ENCODE measurements around the gene TMEM218. TPM values are rescaled to one million over a fixed set of nuclear protein-coding genes. Genes with fewer than 3 reads are reported as not detected.
A peak's percentile ranks its signal among the peaks of the same experiment; 100 is the strongest.

Gene TMEM218
- total RNA-seq (2013; cell fraction: nucleolus; rRNA removed) = 30.1 and 34.6 TPM in 2 replicates
- total RNA-seq (2014; rRNA removed) (28.9 and 37.9 TPM in 2 replicates), total RNA-seq (2014; rRNA removed; fragmentation: Illumina TruSeq; extraction: Trizol) (24.0 and 27.0 TPM in 2 replicates), total RNA-seq (2021) (14.4 and 19.9 TPM in 2 replicates), polyA plus RNA-seq (2011; rRNA removed) (35.7 and 36.8 TPM in 2 replicates), polyA plus RNA-seq (2014; fragmentation: Illumina TruSeq; extraction: Trizol) (30.5 and 46.9 TPM in 2 replicates), polyA plus RNA-seq (2014; fragmentation: Nextera tagmentation; extraction: Ambion mirVana) (10 to 100 TPM; 11.2 to 15.5 TPM), polyA plus RNA-seq (2014; rRNA removed) (25.2 and 28.7 TPM in 2 replicates), polyA plus RNA-seq (2016; fragmentation: Nextera tagmentation; extraction: Ambion mirVana) (10 to 100 TPM; 45.7 to 50.3 TPM), polyA minus RNA-seq (2011; rRNA and poly(A)+ RNA removed) (11.5 and 12.2 TPM in 2 replicates), Bru-seq, nascent RNA (percentile 70 among the genes with signal in this experiment), BruChase-seq, experiment 1, labeled RNA remaining after a 6-hour chase (percentile 57 among the genes with signal in this experiment), BruChase-seq, experiment 2, labeled RNA remaining after a 2-hour chase (percentile 64 among the genes with signal in this experiment)
- 17.7 TPM for polyA plus RNA-seq (2011; ENCODE audit: low read depth)
- 37.2 and 37.5 TPM in 2 replicates for polyA plus RNA-seq (2011; cell fraction: cytosol; rRNA removed)
- 39.8 and 42.6 TPM in 2 replicates for polyA plus RNA-seq (2011; cell fraction: nucleus; rRNA removed)
- 17.1 and 19.5 TPM in 2 replicates for polyA plus RNA-seq (2012)
- 5.1 and 6.4 TPM in 2 replicates for polyA minus RNA-seq (2011; cell fraction: cytosol; rRNA and poly(A)+ RNA removed)
- 10.8 and 15.3 TPM in 2 replicates for polyA minus RNA-seq (2011; cell fraction: nucleus; rRNA and poly(A)+ RNA removed)
- long read RNA-seq, experiment 1, partial matches to known transcripts = 1 of 10 reads
- long read RNA-seq, experiment 1, other reads (novel, unspliced or antisense) = 7 of 10 reads
- long read RNA-seq, experiment 2, full-length matches to known transcripts = 32 of 128 reads
- long read RNA-seq, experiment 2, partial matches to known transcripts = 1 of 128 reads
- long read RNA-seq, experiment 2, other reads (novel, unspliced or antisense) = 95 of 128 reads

- Histone ChIP-seq H3K9ac (ENCODE audit: control insufficient read depth, insufficient read depth, low read length) (peak within 1 kb of the TSS; percentile 72), H3K4me3 (peak within 1 kb of the TSS; percentile 96), H4K20me1 (ENCODE audit: control insufficient read depth, insufficient read depth) (no peaks in the 10 kb centered on the region), H3K36me3 (ENCODE audit: control insufficient read depth in 2 of 2, insufficient read depth in 2 of 2, low read length in 1 of 2) (no peaks in the 10 kb centered on the region), H3K27me3 (replicated peaks in 1 of 2; ENCODE audit: control insufficient read depth in 2 of 2, insufficient read depth in 2 of 2, low read length in 1 of 2) (no peaks in the 10 kb centered on the region), H3K4me1 (ENCODE audit: control insufficient read depth, insufficient read depth, low read length) (no peaks in the 10 kb centered on the region; the same call in 1 of the 2 replicates), H3K79me2 (ENCODE audit: control insufficient read depth, insufficient read depth, low read length) (peaks cover 10% of the 10 kb centered on the region), H3K9me3 (replicated peaks; ENCODE audit: control insufficient read depth, insufficient read depth, low read length) (no peaks in the 10 kb centered on the region; the same call in 1 of the 3 replicates), H3K27ac (ENCODE audit: control insufficient read depth, insufficient read depth) (peak within 1 kb of the TSS; percentile 49), H3K4me2 (ENCODE audit: control insufficient read depth, insufficient read depth) (peak within 1 kb of the TSS; percentile 85), H2AFZ (ENCODE audit: control insufficient read depth, low read depth, low read length) (peak within 1 kb of the TSS; percentile 90)
- ATAC-seq (peak; percentile 99), DNase-seq (ENCODE audit: low read depth, low spot score) (peak; percentile 100), FAIRE-seq (peak; percentile 100)
- in situ Hi-C loops (cut with MboI) = no loop called here
- ChIA-PET CTCF (interaction anchor here (0.9 to 5.9 kb wide), 13 partner anchors 10 to 438 kb away, joined by 3 to 53 read pairs (median 6); partner anchors contain the start of genes CCDC15, SIAE, SLC37A2 and SPA17), RAD21 (ENCODE audit: unreplicated experiment) (interaction anchor here (0.7 to 8.6 kb wide), 14 partner anchors 9 to 234 kb away, joined by 3 to 87 read pairs (median 4); partner anchors contain the start of genes CCDC15 and SLC37A2), SMC1A (ENCODE audit: uncharacterized antibody, unreplicated experiment) (interaction anchor here (1.0 to 4.5 kb wide), 13 partner anchors 10 to 458 kb away, joined by 3 to 57 read pairs (median 5); partner anchors contain the start of genes CCDC15, EI24 and SLC37A2), POLR2A (interaction anchor here (0.5 to 3.9 kb wide), 13 partner anchors 10 to 524 kb away, joined by 3 to 55 read pairs (median 4); partner anchors contain the start of genes CCDC15 and SLC37A2)
- intact Hi-C loops (cut with micrococcal nuclease; ENCODE audit: unreplicated experiment) = loop anchor here (1.0 kb wide), 1 partner anchor 39 kb away; no protein-coding TSS in a partner anchor
- 7% methylated on average over 47 of the region's 49 CpGs for WGBS (ENCODE audit: insufficient coverage, insufficient replicate concordance, low lambda C conversion rate, missing lambda C conversion rate)
- BruUV-seq (replicated peaks) = no TSS peak
- TF ChIP-seq FOS (IDR thresholded peaks at IDR 0.05; ENCODE audit: borderline replicate concordance, extremely low read depth, insufficient read length) (peak; percentile 80), RCOR1 (conservative IDR thresholded peaks at IDR 0.05; ENCODE audit: low read depth, low read length) (peak; percentile 70; the same call in 1 of the 2 replicates), SP1 (IDR thresholded peaks at IDR 0.05; ENCODE audit: low read depth, low read length) (peak; percentile 96), IRF3 (IDR thresholded peaks at IDR 0.05) (peak; percentile 90), RFX5 (IDR thresholded peaks at IDR 0.05; ENCODE audit: low read depth, low read length) (peak; percentile 90), BRCA1 (IDR thresholded peaks at IDR 0.05; ENCODE audit: low read depth, low read length) (no peak), SMAD5 (IDR thresholded peaks at IDR 0.05; ENCODE audit: low read depth) (0 out of 2 replicates have a peak, but pooled peaks have one; percentile 32), RUNX3 (IDR thresholded peaks at IDR 0.05; ENCODE audit: low read length) (peak; percentile 55), LARP7 (IDR thresholded peaks at IDR 0.05) (no peak), EGR1 (IDR thresholded peaks at IDR 0.05; ENCODE audit: borderline replicate concordance in 1 of 2, low read depth in 2 of 2, low read length in 2 of 2) (peak in 1 of 2 experiments; percentile 42; a peak in 2 of 3 replicates), GATAD2B (conservative IDR thresholded peaks at IDR 0.05; ENCODE audit: low read depth) (0 out of 2 replicates have a peak, but pooled peaks have one; percentile 44), HDAC6 (IDR thresholded peaks at IDR 0.05; ENCODE audit: unreplicated experiment) (no peak)
- TF ChIP-seq, protein P1, sequence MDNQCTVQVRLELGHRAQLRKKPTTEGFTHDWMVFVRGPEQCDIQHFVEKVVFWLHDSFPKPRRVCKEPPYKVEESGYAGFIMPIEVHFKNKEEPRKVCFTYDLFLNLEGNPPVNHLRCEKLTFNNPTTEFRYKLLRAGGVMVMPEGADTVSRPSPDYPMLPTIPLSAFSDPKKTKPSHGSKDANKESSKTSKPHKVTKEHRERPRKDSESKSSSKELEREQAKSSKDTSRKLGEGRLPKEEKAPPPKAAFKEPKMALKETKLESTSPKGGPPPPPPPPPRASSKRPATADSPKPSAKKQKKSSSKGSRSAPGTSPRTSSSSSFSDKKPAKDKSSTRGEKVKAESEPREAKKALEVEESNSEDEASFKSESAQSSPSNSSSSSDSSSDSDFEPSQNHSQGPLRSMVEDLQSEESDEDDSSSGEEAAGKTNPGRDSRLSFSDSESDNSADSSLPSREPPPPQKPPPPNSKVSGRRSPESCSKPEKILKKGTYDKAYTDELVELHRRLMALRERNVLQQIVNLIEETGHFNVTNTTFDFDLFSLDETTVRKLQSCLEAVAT (IDR thresholded peaks at IDR 0.05) = peak; percentile 45; the same call in 1 of the 2 replicates
Measured at GRCh38 chr11:125111343-125112207, at the start of gene TMEM218. Gene TMEM218, minus strand, starts transcription at chr11:125111626. Its CDS starts 9,385 bp downstream, at chr11:125102241.
